CD4-positive, alpha-beta T cell treated with Interleukin-2 at 100 ng/mL for 4 hours (primary cell): ENCODE data around the gene NEURL1B.
"Not testable (repeated sequence)": the region's sequence is repeated elsewhere in the genome, so short reads cannot be mapped to it uniquely, and the experiment has no call there.

Source experiments
- DNase-seq: peaks from one replicate; pipeline ENCODE4 v3.0.0-alpha.2; 2020; ENCODE audit warnings: low spot score

The NEURL1B gene

GRCh38 chr5:172634106-172634899 lies 6.8 kb upstream of the NEURL1B start:
- DNase-seq = no peak

- DNase-seq = no peak
These were observed 6.0 kb upstream of the NEURL1B start for GRCh38 chr5:172635038-172635437.

GRCh38 chr5:172636279-172637050 lies 4.6 kb upstream of the NEURL1B start:
- DNase-seq = no peak

- no peak for DNase-seq
These were observed 3.9 kb upstream of the NEURL1B start for GRCh38 chr5:172637110-172637580.

GRCh38 chr5:172637740-172638139 lies 3.3 kb upstream of the NEURL1B start:
- DNase-seq = no peak

GRCh38 chr5:172638209-172638768 lies 2.8 kb upstream of the NEURL1B start:
- no peak for DNase-seq

- no peak for DNase-seq
These were observed 924 bp upstream of the NEURL1B start for GRCh38 chr5:172640139-172640538.

GRCh38 chr5:172641359-172642050 lies 442 bp downstream of the NEURL1B start:
- no peak for DNase-seq

- DNase-seq = no peak
These were observed 967 bp downstream of the NEURL1B start for GRCh38 chr5:172642051-172642409.

- no peak for DNase-seq
These were observed 1.4 kb downstream of the NEURL1B start for GRCh38 chr5:172642486-172642885.

- no peak for DNase-seq
These were observed 2.1 kb downstream of the NEURL1B start for GRCh38 chr5:172642926-172643871.

- DNase-seq = no peak
These were observed 3.2 kb downstream of the NEURL1B start for GRCh38 chr5:172644266-172644665.

GRCh38 chr5:172644711-172645110 lies 3.6 kb downstream of the NEURL1B start:
- DNase-seq = no peak

- DNase-seq = no peak
These were observed 4.4 kb downstream of the NEURL1B start for GRCh38 chr5:172645271-172646055.

- no peak for DNase-seq
These were observed 5.7 kb downstream of the NEURL1B start for GRCh38 chr5:172646716-172647285.

GRCh38 chr5:172647352-172648012 lies 6.4 kb downstream of the NEURL1B start:
- no peak for DNase-seq

GRCh38 chr5:172648013-172648381 lies 6.9 kb downstream of the NEURL1B start:
- DNase-seq = no peak

- no peak for DNase-seq
These were observed 7.7 kb downstream of the NEURL1B start for GRCh38 chr5:172648755-172649154.

GRCh38 chr5:172656496-172656895 lies 15.4 kb downstream of the NEURL1B start:
- not testable (repeated sequence) for DNase-seq
